Neural progenitor cell (in vitro differentiated cells): ENCODE measurements around the gene PDLIM5.

Experiments
- CTCF ChIP-seq: fragments of 200-600 bp; sonication (generic); IDR thresholded peaks from 2 replicates; pipeline ENCODE4 v1.5.1; 2017; ENCODE audit warnings: antibody characterized with exemption, mild to moderate bottlenecking
- EZH2 ChIP-seq: fragments of 200-600 bp; sonication (generic); IDR thresholded peaks from 2 replicates; pipeline ENCODE4 v1.6.1; 2017; ENCODE audit warnings: antibody characterized with exemption, mild to moderate bottlenecking, moderate library complexity

- TF ChIP-seq EZH2, result no peak
- TF ChIP-seq CTCF, result no peak
Measured at GRCh38 chr4:94536049-94536448, 84.3 kb downstream of the PDLIM5 start.
